T-helper 1 cell (primary cell): ENCODE data around the gene RPIA.
"Not testable (repeated sequence)": the region's sequence is repeated elsewhere in the genome, so short reads cannot be mapped to it uniquely, and the experiment has no call there.

ENCODE experiments used
- DNase-seq, 5 donors: peaks; one replicate each; pipeline ENCODE4 v3.0.0-alpha.2; 2012 to 2020
- total RNA-seq, 4 donors: gene quantifications; one replicate each; lab custom pipeline; 2026; lab: John Stamatoyannopoulos, UW

The RPIA gene
- 9.3 to 20.5 (median 10.2) reads per million in 4 donors for total RNA-seq

- DNase-seq, result peak; percentile 97 to 99 (median 98)
These were observed at the start of gene RPIA for GRCh38 chr2:88691339-88692183. TSS of gene RPIA (plus strand) at chr2:88691673. CDS start at chr2:88691699, 26 bp downstream.

- DNase-seq, result no peak
These were observed 49.2 kb upstream of the RPIA start for GRCh38 chr2:88642278-88642677.

- not testable (repeated sequence) for DNase-seq
These were observed 46.1 kb upstream of the RPIA start for GRCh38 chr2:88645291-88645882.

- DNase-seq, result no peak
These were observed 39.8 kb upstream of the RPIA start for GRCh38 chr2:88651646-88652045.

- DNase-seq, result no peak
These were observed 36.8 kb upstream of the RPIA start for GRCh38 chr2:88654714-88655113.

GRCh38 chr2:88656690-88657089, 34.8 kb upstream of the RPIA start:
- DNase-seq, result no peak

- DNase-seq, result no peak
These were observed 34.3 kb upstream of the RPIA start for GRCh38 chr2:88657131-88657530.

GRCh38 chr2:88658326-88658725, 33.1 kb upstream of the RPIA start:
- no peak for DNase-seq

GRCh38 chr2:88658881-88659537, 32.5 kb upstream of the RPIA start:
- no peak for DNase-seq

- DNase-seq, result no peak
These were observed 31.9 kb upstream of the RPIA start for GRCh38 chr2:88659538-88659915.

- DNase-seq, result no peak
These were observed 30.9 kb upstream of the RPIA start for GRCh38 chr2:88660622-88661021.

GRCh38 chr2:88666576-88666975, 24.9 kb upstream of the RPIA start:
- no peak for DNase-seq

- DNase-seq, result no peak
These were observed 24.3 kb upstream of the RPIA start for GRCh38 chr2:88667219-88667618.

- DNase-seq, result no peak
These were observed 22.6 kb upstream of the RPIA start for GRCh38 chr2:88668862-88669261.

- peak in 2 of 5 donors; percentile 6 to 37 for DNase-seq
These were observed 21.8 kb upstream of the RPIA start for GRCh38 chr2:88669482-88670214.

- DNase-seq, result peak in 1 of 5 donors; percentile 47
These were observed 19.6 kb upstream of the RPIA start for GRCh38 chr2:88671786-88672427.

- DNase-seq, result no peak
These were observed 18.1 kb upstream of the RPIA start for GRCh38 chr2:88673363-88673762.

GRCh38 chr2:88680266-88680902, 11.1 kb upstream of the RPIA start:
- no peak for DNase-seq

- no peak for DNase-seq
These were observed 10.6 kb upstream of the RPIA start for GRCh38 chr2:88680916-88681315.

GRCh38 chr2:88683160-88684021, 8.1 kb upstream of the RPIA start:
- DNase-seq, result no peak

- no peak for DNase-seq
These were observed 7.0 kb upstream of the RPIA start for GRCh38 chr2:88684519-88684918.
